T-helper 9 cell (primary cell): ENCODE results near the gene PCARE.

Experiments used
- DNase-seq: peaks from one replicate; pipeline ENCODE4 v3.0.0-alpha.2; 2020

PCARE gene

GRCh38 chr2:29063056-29063455 lies 11.3 kb downstream of the PCARE start:
- DNase-seq, result no peak

GRCh38 chr2:29062371-29062770 lies 12.0 kb downstream of the PCARE start:
- DNase-seq, result no peak

- DNase-seq, result no peak
Observed at GRCh38 chr2:29061616-29062015, 12.7 kb downstream of the PCARE start.

- no peak for DNase-seq
Observed at GRCh38 chr2:29061176-29061575, 13.1 kb downstream of the PCARE start.

- no peak for DNase-seq
Observed at GRCh38 chr2:29060441-29060840, 13.9 kb downstream of the PCARE start.

GRCh38 chr2:29059624-29060023 lies 14.7 kb downstream of the PCARE start:
- no peak for DNase-seq

GRCh38 chr2:29057006-29057405 lies 17.3 kb downstream of the PCARE start:
- no peak for DNase-seq

- no peak for DNase-seq
Observed at GRCh38 chr2:29056452-29056851, 17.9 kb downstream of the PCARE start.

- DNase-seq, result no peak
Observed at GRCh38 chr2:29055601-29056000, 18.7 kb downstream of the PCARE start.

- DNase-seq, result no peak
Observed at GRCh38 chr2:29054430-29054829, 19.9 kb downstream of the PCARE start.

- no peak for DNase-seq
Observed at GRCh38 chr2:29053670-29054400, 20.5 kb downstream of the PCARE start.

- no peak for DNase-seq
Observed at GRCh38 chr2:29053223-29053622, 21.1 kb downstream of the PCARE start.

GRCh38 chr2:29052807-29053206 lies 21.5 kb downstream of the PCARE start:
- DNase-seq, result no peak

GRCh38 chr2:29051730-29052129 lies 22.6 kb downstream of the PCARE start:
- no peak for DNase-seq

- DNase-seq, result no peak
Observed at GRCh38 chr2:29050591-29050990, 23.7 kb downstream of the PCARE start.

GRCh38 chr2:29047083-29047845 lies 27.1 kb downstream of the PCARE start:
- no peak for DNase-seq

GRCh38 chr2:29046321-29046720 lies 28.0 kb downstream of the PCARE start:
- DNase-seq, result no peak

- DNase-seq, result no peak
Observed at GRCh38 chr2:29044459-29044858, 29.9 kb downstream of the PCARE start.

GRCh38 chr2:29042561-29043075 lies 31.7 kb downstream of the PCARE start:
- DNase-seq, result no peak

- no peak for DNase-seq
Observed at GRCh38 chr2:29041161-29041660, 33.1 kb downstream of the PCARE start.

- no peak for DNase-seq
Observed at GRCh38 chr2:29040552-29040951, 33.8 kb downstream of the PCARE start.

- no peak for DNase-seq
Observed at GRCh38 chr2:29039718-29040480, 34.4 kb downstream of the PCARE start.
